Activated gamma-delta T cell treated with anti-CD3 and anti-CD28 coated beads, Interleukin-2, amount 50 U/mL, for 16 hours (primary cell): Measurements from ENCODE around the gene DUSP8.
"Not testable (repeated sequence)": the region's sequence is repeated elsewhere in the genome, so short reads cannot be mapped to it uniquely, and the experiment has no call there.

Experiments
- DNase-seq: peaks from one replicate; pipeline ENCODE4 v3.0.0-alpha.2; 2020; ENCODE audit warnings: low read depth

DUSP8 gene, protein sequence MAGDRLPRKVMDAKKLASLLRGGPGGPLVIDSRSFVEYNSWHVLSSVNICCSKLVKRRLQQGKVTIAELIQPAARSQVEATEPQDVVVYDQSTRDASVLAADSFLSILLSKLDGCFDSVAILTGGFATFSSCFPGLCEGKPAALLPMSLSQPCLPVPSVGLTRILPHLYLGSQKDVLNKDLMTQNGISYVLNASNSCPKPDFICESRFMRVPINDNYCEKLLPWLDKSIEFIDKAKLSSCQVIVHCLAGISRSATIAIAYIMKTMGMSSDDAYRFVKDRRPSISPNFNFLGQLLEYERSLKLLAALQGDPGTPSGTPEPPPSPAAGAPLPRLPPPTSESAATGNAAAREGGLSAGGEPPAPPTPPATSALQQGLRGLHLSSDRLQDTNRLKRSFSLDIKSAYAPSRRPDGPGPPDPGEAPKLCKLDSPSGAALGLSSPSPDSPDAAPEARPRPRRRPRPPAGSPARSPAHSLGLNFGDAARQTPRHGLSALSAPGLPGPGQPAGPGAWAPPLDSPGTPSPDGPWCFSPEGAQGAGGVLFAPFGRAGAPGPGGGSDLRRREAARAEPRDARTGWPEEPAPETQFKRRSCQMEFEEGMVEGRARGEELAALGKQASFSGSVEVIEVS

DNA sequence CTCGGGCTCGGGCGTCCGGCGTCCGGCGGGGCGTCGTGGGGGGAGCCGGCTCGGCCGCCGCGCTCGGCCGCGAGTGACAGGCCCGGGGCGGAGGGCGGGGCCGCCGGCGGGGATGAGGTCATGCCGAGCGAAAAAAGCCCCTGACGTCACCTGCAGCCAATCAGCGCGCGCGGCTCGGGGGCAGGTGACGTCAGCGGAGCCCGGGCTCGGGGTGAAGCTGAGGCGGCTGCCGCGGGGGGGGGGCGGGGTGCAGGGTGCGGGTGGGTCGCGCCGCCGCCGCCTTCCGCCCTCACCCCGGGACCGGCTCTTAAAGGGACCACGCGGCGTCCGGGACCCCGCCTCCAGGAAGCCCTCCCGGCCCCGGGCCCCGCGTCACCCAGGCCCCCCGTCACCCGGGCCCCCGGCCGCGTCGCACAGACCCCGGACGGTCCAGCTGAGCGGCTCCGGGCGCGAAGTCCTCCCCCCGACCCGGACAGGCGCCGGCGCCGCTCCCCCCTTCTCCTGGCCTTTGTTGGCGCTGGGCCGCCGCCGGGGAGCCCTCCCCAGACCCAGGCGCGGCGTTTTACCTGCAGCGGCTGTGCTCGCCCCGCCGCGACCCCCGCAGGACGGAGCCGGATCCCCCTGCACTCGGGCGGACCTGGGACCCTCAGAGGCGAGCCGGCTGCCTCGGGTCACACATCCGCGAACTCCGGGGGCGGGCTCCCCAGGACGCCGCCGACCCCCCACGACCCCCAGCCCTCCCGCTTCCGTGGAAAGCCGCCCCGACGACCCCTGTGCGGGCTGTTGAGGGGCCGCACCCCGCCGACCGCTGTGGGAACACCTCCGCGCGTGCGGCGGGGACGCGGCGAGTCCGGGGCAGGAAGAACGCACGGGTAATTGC, at the start of gene DUSP8:
TSS of gene DUSP8 (minus strand) at position 75 of the 880 bp plus-strand sequence. CDS start 6,445 bp downstream, outside the sequence.
- DNase-seq, result peak; percentile 90

DNA sequence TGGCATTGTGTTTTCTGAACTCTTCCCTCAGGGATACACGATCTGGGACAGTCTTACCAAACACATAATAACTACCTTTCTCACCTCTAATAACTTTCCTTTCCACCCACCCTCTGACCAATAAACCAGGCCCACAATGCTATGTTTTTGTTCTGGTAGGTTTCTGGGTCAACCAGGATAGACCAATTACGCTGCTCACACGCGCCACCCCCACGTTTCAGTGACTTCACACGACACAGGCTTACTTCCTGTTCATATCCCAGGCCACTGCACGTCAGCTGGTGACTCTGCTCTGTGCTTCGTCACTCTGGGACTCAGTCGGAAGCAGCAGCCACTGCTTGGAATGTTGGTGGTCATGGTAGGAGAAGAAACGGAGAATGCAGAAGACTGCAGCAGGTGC, 47.4 kb upstream of the DUSP8 start:
- DNase-seq, result no peak

DNA sequence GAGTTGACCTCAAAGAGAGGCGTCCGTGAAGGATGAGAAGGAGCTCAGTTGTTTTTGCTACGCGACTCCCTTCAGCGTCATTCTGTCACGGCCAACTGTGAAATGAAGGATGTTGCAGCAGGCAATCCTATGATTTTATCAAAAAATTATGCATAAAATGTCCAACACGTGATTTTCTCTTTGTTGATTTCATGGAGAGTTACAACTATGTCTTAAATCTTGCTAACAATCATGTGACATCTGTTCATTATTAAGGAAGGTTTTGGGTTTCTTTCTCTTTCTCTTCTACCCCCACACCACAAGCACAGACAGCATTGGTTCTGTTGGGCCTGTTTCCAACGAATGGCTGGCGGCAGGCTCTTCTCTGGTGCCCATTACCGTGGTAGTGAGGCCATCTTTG, 46.2 kb upstream of the DUSP8 start:
- DNase-seq, result no peak

DNA sequence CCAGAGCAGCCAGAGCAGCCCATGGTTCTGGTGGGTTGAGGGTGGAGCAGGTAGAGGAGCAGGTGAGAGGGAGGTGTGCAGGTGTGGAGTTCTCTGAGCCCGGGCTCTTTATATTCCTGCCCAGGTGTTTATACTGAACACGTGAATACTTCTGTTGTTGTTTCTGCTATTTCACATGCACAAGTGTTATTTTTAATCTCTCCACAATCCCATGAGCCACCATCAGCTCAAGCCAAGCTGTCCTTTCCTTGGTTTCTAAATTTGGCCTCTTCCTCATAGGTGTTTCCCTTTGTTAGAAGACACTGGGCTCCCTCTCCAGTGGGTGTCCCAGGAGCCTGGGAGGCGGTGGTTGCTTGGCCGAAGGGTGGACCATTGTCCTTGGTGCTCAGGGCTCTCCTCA, 36.3 kb upstream of the DUSP8 start, which contains the start of gene KRTAP5-3:
TSS of gene KRTAP5-3 (minus strand) at position 101 of the 400 bp plus-strand sequence. CDS start at position 23, 78 bp downstream.
- no peak for DNase-seq

DNA sequence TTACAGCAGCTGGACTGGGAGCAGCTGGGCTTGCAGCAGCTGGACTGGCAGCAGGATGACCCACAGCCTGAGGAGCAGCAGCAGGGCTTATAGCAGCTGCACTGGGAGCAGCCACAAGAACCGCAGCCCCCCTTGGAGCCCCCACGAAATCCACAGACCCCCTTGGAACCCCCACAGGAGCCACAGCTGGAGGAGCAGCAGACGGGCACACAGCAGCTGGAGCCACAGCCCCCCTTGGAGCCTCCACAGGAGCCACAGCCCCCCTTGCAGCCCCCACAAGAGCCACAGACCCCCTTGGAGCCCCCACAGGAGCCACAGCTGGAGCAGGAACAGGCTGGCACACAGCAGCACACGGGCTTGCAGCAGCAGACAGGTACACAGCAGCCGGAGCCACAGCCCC, 35.8 kb upstream of the DUSP8 start:
- not testable (repeated sequence) for DNase-seq

DNA sequence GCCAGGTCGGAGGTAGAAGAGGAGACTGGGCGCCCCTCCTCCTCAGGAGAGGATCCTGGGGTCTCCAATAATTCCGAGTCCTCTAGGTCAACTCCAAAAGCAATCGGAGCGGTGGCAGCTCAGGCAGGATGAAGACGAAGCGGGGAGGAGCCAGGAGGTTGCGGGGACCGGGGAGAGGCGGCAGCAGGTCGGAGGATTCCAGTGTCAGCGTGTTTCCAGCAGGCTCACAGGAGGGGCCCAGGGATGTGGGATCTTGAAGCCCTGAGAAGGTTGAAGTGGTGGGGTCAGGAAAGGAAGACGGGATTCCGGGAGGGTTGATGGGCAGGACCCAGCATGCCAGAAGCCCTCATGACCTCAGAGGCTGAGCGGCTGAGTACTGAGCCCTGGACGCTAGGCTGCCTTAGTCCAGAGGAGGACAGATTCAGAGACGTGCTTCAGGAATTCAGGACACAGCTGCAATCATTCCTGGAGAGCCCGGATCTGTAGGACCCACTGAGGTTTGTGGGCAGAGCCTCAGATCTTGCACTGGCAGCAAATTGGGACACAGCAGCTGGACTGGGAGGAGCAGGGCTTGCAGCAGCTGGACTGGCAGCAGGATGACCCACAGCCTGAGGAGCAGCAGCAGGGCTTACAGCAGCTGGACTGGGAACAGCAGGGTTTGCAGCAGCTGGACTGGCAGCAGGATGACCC, 35.2 kb upstream of the DUSP8 start:
- not testable (repeated sequence) for DNase-seq

DNA sequence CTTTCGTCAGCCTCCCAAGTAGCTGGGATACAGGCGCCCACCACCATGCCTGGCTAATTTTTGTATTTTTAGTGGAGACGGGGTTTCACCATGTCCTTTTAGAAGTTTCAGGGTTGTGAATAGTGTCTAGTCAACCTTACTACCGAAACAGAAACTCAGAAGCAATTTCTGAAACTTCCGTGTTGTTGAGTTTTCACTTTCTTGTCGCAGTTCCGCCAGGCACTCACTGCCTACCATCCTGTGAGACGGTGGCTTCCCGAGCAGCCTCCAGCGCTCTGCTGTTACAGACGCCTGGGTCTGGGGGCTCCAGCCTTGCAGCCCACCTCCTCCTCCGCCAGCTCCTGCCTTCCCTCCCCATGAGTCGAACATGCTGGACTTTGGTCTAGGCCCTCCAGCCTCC, 33.9 kb upstream of the DUSP8 start:
- not testable (repeated sequence) for DNase-seq

DNA sequence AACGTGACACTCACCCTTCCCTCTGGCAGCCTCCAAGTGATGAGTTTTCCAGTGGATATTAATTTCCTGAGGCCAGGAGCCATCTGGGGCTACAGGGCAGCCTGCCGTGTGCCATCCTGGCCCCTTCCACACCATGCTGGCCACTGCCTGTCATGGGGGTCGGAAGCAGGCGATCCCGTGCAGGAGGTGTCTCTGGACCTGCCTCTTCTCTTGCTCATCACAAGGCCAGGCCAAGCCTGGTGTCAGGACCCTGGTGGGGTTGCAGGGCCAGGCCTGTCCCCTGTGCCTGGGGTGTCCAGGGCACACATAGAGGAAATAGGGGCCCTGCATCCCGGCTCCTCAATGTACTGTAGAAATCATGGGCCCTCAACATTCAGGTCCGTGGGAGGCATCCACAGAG, 32.6 kb upstream of the DUSP8 start:
- no peak for DNase-seq

DNA sequence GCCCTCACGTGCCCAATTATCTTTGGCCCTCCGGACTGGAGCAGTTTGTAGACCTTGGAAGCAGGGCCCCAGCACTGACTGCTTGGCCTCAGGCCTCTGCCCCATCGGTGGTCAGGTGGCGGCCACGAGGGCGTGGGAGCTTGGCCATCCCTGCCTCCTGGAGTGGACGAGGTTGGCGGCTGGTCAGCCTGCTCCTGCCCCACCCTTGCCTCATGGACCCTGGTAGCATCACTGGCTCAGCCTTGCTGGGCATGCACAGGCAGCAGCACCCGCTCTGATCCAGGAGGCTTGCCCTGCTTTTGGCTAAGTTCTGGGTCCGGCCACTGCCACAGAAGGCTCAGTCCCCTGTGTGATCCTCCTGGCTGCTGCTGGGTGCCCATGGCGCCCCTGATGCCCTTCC, 32.1 kb upstream of the DUSP8 start:
- no peak for DNase-seq

DNA sequence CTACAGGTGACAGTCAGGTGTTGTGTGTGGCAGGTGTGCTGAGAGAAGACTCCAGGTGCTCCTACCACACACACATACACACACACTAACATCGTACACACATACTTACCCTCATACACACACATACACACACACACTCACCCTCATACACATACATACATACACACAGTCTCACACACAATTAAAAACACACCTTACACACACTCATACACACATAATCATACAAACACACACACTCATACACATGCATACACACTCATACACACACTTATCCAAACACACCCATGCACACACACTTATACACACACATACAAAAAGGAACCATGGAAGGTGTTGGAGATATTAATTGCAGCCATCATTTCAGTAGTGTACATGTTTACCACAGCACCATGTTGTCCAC, 31.6 kb upstream of the DUSP8 start:
- no peak for DNase-seq

DNA sequence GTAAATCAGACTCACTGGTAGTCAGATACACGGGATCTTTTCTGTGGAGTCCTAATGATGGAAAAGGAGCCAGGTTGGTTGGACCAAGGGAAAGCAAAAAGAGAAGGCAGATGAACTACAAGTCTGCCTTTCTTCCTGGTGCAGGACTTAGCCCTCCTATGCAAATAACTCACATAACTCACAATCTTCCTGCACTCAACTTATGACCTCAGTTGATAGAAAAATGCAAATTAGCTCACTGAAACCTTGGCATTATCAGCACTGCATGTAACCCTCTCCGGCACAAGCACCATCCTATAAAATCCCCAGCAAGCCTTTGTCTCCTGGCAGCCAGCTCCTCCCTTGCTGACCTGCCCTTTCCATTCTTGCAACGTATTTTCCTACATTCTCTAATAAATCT, 29.6 kb upstream of the DUSP8 start:
- not testable (repeated sequence) for DNase-seq

DNA sequence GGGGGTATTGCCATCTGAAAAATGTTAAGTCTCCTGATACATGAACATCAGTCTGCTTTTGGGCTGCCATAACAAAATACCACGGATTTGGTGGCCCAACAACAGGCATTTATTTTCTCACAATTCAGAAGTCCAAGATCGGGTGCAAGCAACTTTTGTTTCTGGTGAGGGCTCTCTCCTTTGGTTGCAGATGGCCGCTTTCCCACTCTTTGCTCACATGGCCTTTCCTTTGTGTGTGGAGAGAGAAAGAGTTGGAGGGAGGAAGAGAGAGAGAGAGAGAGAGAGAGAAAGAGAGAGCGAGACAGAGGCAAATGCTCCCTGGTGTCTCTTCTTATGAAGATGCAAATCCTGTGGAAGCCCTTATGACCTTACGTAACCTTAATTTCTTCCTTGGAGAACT, 28.6 kb upstream of the DUSP8 start:
- no peak for DNase-seq

DNA sequence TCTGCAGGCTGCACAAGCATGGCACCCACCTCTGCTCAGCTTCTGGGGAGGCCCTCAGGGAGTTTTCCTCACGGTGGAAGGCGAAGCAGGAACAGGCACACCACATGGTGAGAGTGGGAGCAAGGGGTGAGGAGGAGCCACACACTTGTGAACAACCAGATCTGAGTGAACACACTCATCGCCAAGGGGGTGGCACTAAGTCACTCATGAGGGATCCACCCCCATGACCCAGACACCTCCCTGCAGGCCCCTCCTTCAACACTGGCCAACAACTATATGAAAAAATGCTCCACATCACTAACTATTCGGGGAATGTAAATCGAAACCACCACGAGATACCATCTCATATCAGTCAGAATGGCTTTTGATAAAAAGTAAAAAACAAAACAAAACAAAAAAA, 26.7 kb upstream of the DUSP8 start:
- no peak for DNase-seq

DNA sequence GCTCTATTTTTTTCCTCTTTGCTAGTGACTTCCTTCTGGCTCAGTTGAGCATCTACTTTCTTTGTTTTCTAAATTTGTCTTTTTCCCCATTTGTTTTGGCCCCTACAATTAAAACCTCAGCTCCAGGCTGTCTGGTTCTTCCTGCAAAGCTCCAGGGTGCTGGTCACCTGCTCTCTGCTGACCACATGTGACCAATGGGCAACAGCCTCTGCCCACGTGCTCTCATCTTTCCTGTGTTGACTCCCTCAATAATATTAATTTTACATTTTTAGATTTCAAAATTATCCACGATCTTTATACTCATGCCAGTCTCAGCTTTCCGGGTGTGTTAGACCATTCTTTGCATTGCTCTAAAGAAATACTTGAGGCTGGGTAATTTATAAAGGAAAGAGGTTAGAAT, 26.3 kb upstream of the DUSP8 start:
- not testable (repeated sequence) for DNase-seq

DNA sequence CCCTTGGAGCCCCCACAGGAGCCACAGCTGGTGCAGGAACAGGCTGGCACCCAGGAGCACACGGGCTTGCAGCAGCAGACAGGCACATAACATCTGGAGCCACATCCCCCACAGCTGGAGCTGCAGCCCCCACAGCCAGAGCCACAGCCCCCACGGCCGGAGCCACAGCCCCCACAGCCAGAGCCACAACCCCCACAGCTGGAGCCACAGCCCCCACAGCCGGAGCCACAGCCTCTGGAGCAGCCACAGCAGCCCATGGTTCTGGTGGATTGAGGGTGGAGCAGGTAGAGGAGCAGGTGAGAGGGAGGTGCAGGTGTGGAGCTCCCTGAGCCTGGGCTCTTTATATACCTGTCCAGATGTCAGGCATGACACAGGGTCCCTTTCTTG, 25.9 kb upstream of the DUSP8 start, which contains the start of gene KRTAP5-2:
TSS of gene KRTAP5-2 (minus strand) at position 301 of the 387 bp plus-strand sequence. CDS start at position 257, 44 bp downstream.
- DNase-seq, result no peak

DNA sequence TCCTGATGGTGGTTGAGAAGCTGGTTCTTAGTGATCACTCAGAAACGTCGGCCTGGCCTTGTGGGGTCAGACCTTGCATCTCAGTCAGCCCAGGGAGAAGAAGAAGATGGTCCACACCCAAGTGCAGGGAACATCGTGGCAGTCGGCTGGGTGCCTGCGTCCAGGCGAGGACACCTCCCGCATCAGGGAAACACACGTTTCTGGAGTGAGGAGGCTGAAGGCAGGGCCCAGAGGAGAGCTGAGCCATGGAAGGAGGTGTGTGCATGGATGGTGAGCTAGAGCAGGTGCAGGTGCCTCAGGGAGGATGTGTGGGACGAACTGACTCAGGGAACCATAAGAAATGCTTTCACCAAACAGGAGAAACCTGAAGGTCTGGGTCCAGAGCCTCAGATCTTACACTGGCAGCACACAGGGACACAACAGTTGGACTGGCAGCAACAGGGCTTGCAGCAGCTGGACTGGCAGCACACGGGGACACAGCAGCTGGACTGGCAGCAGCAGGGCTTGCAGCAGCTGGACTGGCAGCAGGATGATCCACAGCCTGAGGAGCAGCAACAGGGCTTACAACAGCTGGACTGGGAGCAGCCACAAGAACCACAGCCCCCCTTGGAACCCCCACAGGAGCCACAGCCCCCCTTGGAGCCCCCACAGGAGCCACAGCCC, 25.4 kb upstream of the DUSP8 start:
- DNase-seq, result no peak

DNA sequence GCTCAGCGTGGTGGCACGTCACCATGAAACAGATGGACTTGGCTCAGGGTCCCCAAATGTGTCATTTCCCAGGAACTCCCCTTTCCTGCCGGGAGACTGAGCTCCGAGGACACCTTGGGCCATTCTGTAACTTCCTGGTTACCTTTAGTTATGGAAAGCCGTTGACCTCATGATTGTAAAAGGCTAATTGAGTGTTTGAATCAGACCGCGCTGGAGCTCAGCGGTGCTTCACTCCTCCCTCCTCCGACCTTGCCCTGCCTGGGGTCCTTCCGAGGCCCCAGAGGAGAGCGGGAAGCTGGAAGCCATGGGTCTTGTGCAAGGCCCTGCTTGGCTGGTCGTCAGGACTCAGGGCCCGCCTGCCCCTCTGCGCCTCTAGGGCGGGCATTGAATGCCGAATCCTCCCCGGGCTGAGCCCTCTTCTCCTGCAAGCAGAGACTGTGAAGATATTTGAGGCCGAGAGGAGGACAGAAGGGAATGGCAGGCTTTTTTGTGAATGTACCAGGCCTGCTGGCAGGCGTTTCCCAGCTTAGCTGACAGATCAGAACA, 24.6 kb upstream of the DUSP8 start:
- DNase-seq, result not testable (repeated sequence)

DNA sequence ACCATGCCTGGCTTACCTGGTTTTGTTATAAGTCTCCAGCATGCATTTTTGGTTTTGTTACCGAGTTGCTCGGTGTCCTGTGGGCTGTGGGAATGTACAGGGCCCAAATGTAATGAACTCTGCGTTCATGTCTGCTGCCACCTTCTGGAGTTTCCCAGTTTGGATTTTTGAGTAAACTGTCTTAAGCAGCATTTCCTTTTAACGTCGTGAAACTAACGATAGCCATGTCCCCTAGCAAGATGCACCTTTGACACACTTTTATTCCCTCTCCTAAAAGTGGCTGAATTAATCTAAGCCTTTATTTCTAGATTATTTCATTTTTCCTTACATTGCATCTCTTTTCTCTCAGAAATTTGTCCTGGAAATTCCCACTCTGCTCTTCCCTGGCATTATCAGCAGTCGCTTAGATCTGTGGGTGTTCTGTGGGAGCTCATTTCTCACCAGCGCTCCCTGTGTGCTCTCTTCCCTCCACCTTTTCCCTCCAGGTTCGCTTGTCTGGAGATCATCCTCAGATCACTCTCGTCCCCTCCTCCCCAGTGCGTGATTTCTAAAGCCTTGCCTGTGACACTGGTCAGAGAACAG, 24.0 kb upstream of the DUSP8 start:
- DNase-seq, result not testable (repeated sequence)

DNA sequence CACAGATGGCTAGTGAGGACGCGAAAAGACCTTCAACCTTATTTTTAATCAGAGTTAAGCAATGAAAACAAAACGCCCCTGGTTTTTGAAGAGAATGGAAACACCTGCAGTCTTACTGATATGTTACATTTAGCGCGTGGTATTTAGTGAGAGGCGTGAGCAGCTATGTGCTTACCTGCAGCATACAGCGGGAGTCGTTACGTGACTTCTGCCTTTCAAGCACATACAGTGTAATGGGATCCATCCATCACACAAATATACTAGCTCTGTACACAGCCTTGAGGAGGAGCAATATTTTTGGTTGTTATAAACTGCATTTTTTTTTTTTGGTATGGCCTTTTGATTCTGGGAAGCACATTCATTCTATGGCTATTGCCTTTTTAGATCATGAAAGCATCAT, 20.6 kb upstream of the DUSP8 start:
- no peak for DNase-seq

DNA sequence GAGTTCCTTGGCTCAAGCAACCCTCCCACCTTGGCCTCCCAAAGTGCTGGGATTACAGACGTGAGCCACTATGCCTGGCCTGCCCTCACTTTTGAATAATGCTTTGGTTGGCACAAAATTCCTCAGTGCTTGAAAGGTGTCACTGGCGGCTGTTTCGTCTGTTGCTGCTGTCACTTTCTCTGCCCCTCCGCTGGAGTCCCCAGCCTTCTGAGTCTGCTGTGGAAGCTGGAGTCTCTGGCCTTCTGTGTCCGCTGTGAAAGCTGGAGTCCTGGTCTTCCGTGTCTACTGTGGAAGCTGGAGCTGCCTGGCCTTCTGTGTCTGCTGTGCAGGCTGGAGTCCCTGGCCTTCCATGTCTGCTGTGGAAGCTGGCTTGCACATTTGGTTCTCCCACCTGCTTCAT, 17.9 kb upstream of the DUSP8 start:
- no peak for DNase-seq
